OCI-LY3 (cell line): ENCODE results near the gene FUOM.

Experiments
- CTCF ChIP-seq: fragments of 200-600, 300-600 bp; sonication (generic); IDR thresholded peaks from 2 replicates; pipeline ENCODE4 v1.5.1; 2014; ENCODE audit warnings: antibody characterized with exemption, low read length, low read depth
- EZH2phosphoT487 ChIP-seq: fragments of 200-600 bp; shearing (Covaris generic); IDR thresholded peaks from 2 replicates; pipeline ENCODE4 v1.6.1; 2018; ENCODE audit warnings: antibody characterized with exemption, mixed run types, low read depth

DNA sequence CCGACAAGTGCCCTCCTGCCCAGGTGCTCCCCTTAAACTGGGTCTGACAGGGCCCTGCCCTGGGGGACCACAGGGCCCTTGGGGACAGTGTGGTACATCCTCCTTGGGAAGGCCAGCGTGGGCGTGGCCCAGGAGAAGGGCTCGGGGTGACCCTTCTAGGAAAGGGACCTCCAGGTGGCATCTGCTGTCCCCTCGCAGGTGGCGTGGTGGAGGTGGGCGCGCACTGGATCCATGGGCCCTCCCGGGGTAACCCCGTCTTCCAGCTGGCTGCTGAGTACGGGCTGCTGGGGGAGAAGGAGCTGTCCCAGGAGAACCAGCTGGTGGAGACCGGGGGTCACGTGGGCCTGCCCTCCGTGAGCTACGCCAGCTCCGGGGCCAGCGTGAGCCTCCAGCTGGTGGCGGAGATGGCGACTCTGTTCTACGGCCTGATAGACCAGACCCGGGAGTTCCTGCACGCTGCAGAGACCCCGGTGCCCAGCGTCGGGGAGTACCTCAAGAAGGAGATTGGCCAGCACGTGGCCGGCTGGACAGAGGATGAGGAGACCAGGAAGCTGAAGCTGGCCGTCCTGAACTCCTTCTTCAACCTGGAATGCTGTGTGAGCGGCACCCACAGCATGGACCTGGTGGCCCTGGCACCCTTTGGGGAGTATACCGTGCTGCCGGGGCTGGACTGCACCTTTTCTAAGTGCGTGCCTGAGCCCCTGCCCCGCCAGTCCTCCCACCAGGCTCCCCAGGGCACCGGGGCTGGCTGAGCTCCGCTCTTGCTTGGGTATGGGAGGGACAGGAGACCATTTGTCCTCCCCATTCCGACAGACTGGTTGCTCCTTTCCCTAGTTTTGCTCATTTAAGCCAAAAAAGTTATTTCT is 22.2 kb upstream of the FUOM start:
- no peak for TF ChIP-seq CTCF
- no peak for TF ChIP-seq EZH2phosphoT487
